Activated T-cell treated with anti-CD3 and anti-CD28 coated beads, Interleukin-2, amount 50 U/mL, for 48 hours (primary cell): Measurements from ENCODE around the gene GPR146.

Source experiments
- DNase-seq, 2 experiments: peaks; one replicate each; pipeline ENCODE4 v3.0.0-alpha.2; 2020

Gene GPR146

DNA sequence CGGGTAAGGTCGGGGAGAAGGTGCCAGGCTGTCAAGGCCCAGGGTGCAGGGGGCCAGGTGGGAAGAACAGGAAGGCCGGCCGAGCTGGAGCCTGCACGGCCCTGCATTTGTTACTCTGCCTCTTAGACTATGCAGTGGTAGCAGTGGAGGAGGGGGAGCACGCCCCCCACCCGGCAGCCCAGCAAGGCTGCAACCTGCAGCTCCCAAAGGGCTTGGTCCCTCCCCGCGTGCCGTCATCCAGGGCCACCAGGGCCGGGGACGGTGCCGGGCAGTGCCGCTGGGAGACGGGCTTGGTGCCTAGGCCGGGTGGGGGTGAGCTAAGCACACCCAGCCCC lies 36.5 kb downstream of the GPR146 start:
- no peak for DNase-seq

DNA sequence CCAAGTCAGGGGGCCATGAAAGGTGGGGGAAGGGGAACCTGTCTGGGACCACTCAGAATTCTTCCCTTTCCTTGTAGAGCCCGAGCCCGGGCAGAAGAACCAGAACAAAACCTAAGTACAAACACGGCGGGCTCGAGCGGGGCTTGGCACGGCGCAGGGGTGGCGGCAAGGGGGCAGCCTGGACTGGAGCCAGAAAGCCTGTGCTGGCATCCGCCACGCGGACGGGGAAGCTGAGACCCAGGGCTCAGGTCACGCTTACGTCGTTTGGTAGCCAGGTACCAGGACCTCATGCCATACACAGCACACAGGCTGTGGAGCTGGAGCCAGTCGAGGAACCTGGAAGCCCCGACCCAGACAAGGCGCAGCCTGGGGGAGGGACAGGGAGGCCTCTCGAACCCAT lies 37.0 kb downstream of the GPR146 start:
- no peak for DNase-seq

DNA sequence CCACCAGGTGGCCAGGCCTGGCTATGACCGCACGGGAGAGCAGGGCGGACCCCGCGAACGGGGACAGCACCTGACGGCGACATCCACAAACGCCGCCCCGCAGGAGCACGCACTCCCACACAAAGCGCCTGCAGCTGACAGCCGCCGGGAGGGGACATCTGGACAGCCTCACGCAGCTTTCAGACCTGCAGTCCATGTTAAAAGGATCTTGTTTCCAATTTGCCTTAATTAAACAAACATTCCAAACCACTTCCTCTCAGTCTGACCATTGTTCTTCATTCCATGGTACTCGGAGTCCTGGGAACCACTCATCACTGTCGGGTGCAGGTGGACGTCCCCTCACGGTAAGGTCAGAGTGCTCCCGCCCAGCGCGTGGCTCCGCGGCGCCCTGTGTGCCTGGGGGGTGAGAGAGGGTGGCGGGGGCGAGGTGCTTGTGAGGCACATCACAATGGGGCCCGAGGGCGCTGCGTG lies 37.6 kb downstream of the GPR146 start:
- no peak for DNase-seq

DNA sequence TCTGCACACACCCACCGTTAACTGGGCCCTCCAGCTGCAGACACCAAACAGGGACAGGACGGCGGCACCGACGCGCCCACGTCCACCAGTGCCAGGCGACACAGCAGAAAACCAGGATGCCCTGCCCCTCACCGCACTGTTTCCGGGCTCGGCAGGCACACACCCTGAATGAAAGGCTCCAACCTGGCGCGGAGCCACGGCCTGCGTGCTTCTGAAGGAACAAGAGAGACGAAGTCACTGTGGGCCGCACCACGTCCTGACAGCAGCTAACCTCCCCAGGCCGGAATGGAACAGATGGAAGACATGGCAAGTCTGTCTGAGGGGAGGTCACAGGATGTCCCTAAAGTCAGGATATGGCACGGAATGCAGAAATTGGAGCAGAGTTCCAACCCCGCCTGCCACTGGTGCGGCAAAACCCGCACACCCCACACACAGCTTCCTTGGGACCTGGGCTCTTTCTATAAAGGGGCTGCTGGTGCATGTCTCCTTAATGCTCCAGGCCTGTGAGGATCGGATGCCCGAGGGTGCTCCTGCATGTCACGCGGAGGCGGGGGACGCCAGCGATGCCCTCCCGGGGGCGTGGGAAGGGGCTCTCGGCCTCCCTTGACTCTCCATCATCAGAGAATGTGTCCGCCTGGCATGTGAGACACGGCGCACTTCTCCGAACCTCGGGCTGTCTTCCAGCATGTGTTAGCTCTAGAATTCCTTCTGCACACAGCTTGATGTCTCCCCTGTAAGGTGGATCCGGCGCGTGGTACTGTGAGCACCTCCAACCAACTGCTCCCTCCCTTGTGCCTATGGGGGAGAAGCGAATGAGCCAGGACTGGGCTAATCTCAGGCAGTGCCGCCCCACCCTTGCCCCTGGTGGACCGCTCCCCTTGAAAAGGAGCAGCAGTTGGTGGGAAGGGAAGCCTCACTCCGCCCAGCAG lies 39.6 kb downstream of the GPR146 start:
- no peak for DNase-seq

DNA sequence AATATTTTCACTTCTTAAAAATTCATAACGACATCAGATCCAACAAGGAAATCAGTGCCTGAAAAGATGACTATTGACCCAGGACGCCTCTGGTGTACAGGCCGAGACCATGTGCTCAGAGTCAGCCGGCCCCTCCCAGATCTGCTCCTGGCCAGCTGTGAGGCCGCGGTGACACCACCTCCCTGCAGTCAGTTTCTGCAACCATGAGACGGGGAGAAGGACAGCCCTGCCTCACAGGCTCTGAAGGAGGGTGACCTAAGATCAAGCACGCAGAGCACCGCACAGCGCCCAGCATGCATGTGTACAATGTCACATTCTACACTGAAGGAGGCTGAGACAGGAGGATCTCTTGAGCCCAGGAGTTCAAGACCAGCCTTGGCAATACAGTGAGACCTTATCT lies 40.9 kb downstream of the GPR146 start:
- no peak for DNase-seq

DNA sequence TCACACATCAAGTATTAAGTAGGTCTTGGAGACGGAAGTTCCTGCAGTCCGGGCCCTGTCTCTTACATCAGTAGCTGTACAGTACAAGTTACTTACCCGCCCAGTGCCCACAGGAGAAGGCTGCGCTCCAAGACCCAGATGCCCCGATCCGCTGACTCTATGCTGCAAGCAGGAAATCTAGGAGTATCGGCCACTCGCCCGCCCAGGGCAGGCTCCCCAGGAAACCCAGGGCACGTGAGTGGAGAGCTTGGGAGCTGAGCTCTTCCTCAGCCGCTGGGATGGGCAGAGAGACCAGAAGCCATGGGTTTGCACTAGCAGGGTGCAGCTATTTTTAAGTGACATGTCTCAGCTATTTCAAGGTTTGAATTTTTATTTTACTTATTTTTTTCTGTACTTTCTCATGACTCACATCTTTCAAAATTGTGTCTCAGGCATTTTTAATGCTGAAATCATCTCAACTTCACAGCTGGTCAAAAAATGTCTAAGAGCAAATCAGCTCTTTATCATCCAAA lies 41.6 kb downstream of the GPR146 start:
- DNase-seq = no peak

DNA sequence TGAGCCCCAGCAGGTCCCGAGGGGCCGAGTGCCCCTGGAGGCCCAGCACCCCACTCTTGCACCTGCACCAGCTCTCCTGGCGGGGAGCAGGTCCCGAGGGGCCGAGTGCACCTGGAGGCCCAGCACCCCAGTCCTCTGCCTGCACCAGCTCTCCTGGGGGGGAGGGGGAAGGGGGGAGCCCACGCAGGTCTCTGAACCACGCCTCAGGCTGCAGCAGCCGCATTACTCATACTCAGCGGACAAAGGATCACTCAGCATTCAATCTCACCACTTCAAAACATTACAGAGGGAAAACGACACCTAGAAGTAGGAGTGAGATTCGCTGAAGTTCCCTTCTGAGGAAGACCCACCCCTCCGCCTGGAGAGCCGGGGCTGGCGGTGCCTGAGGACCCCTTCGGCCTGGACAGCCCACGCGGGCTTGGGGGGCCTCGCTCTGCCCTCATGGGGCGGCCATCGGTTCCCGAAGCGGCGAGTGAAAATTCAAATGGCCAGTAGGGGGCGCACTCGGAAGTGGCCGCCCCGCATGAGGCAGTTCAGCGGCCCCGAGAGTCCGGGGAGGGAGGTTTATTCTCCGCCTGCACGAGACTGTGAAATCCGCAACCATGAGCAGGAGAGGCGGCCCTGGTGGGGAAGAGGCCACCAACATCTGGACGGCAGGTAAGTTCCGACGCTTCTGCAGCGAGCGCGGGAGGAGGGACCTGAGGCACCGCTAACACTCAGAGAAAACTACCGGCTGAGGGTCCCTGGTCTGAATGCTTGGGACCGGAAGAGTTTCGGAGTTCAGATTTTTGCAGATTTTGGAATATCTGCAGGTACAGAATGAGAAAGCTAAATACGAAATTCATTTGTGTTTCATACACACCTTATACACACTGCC lies 42.5 kb downstream of the GPR146 start:
- peak; percentile 85 to 86 for DNase-seq

DNA sequence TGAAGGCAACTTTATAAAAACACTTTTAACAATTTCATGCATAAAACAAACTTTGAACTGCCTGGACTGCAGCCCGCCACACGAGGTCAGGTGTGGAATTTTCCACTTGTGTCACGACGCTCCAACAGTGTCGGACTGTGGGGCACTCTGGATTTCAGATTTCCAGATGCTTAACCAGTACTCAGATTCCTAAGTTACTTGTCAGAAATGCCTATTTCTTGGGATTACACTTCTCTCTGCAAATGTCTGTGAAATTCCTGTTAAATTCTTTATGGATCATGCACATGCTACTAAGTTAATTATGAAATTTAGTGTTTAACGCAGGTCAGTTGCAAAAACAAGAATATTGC lies 43.1 kb downstream of the GPR146 start:
- no peak for DNase-seq

DNA sequence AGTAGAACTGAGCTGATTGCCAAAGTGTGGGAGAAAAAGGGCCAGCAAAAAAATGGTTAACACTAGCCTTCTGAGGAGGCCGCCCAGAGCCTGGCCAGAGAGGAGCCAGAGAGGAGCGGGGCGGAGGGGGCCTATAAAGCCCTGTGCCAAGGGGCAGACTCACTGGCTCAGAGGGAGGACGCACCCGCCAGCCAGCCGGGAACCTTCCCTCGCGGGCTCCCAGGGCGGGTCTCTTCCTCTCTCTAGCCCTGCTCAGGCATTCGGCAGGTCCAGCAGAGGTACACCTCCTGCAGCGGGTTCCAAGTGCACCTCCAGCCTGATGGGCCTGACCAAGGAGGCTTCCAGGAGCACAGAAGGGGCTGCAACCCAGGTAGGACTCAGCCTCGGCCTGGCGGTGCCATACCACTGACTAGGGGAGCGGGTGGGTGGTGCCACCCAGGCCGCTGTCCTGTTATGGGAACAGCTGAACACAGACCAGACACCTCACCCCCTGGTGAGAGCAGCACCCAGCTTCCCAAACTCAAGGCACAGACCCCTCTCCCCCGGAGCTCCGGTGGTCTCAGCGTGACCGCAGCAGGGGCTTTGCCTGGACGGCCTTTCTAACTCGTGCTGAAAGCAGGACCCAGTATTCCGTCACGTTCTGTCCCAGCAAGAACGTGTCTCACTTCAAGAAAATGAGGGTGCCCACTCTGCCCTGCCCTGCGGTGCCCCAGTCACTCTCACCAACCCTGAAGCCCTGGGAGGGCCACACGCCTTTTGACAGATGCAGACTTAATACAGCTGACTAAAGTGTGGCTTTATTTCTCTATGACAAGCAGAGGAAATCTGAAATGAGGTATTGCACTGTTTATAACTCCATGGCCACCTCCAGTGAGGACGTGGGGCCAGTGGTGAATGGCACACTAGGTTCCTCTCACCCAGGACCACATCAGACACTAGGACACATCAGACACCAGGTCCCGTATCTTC lies 43.9 kb downstream of the GPR146 start, which contains the start of gene GPER1:
TSS of gene GPER1 (plus strand) at position 162 of the 969 bp plus-strand sequence. CDS start 3,616 bp downstream, outside the sequence.
- no peak for DNase-seq

DNA sequence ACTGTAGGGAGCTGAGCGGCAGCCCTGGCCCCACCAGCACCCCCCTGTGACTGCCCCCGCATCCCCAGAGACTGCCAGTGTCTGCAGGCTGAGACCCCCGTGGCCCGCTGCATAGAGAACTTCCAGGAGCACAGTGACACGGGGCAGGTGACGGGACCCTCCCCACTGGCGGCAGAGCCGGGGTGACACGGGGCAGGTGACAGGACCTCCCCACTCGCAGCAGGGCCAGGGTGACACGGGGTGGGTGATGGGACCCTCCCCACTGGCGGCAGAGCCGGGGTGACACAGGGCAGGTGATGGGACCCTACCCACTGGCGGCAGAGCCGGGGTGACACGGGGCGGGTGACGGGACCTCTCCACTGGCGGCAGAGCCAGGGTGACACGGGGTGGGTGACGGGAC lies 45.9 kb downstream of the GPR146 start:
- DNase-seq = no peak

DNA sequence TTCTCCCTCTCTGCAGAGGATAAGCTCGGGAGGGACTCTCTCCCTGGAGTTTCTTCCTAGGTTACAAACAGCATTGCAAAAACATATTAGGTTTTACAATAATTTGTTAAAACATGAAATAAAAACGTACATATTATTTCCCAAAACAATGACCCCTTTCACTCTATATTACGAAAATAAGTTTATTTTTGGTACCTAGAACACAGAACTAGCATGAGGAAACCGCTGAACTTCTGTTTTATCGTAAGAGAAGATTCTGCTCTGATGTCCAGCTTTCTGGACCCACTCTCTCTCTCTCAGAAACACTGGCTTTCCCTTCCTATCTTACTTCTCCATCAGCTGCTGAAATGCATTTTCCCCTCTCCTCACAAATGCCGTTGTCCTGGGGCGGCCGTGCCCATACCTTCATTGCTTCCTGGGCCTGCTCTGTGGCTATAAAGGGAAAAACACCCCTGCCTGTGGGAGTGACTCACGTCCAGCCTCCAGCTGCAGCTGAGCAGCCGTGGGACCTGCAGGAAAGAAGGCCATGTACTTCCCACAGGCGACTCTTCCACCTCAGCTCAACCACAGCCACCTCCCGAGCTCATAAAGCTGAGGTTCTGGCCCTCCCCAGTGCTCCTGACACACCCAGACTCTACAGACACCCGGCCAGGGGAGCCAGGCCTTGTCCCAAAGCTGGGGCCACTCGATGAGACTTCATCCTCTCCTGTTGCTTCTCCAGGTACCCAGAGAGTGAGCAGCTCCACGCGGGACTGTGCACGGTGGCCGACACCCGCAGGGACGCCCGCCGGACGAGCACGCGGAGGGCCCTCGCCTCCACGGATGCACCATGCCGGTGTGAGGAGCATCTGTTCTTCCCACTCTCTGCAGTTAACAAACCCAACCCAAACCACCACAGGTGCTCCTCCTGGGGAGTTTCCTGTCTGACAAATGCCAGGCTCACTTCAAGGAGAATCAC lies 46.6 kb downstream of the GPR146 start:
- DNase-seq = no peak

DNA sequence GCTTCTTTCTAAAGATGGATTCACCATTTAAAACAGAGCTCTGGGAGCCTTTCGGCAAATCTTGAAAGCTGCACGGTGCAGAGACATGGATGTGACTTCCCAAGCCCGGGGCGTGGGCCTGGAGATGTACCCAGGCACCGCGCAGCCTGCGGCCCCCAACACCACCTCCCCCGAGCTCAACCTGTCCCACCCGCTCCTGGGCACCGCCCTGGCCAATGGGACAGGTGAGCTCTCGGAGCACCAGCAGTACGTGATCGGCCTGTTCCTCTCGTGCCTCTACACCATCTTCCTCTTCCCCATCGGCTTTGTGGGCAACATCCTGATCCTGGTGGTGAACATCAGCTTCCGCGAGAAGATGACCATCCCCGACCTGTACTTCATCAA lies 47.3 kb downstream of the GPR146 start:
- DNase-seq = no peak

DNA sequence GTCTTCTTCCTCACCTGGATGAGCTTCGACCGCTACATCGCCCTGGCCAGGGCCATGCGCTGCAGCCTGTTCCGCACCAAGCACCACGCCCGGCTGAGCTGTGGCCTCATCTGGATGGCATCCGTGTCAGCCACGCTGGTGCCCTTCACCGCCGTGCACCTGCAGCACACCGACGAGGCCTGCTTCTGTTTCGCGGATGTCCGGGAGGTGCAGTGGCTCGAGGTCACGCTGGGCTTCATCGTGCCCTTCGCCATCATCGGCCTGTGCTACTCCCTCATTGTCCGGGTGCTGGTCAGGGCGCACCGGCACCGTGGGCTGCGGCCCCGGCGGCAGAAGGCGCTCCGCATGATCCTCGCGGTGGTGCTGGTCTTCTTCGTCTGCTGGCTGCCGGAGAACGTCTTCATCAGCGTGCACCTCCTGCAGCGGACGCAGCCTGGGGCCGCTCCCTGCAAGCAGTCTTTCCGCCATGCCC lies 47.9 kb downstream of the GPR146 start:
- DNase-seq = no peak

DNA sequence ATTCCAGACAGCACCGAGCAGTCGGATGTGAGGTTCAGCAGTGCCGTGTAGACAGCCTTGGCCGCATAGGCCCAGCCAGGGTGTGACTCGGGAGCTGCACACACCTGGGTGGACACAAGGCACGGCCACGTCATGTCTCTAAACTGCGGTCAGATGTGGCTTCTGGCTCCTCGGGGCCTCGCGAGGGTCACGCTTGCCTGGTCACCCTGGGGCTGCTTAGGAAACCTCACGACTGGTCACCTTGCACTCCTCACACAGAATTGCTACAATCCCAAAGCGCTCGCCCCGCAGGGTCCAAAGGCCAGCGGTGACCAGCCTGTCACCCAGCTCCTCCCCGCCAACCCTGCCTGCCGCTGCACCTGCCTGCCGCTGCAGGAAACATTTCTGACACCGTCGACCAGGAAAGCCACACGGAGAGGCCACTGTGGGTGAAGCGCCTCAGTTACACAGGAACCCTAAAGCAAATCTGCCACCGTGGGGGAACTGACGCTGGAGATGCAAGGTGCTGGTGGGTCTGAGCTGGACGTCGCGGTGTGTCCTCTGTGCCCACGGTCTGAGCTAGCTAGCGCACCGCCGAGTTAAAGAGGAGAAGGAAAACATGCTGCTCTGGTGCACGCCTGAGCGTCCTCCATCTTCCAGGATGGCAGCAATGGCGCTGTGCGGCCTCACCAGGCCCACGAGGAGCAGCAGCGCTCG lies 48.6 kb downstream of the GPR146 start:
- DNase-seq = no peak

DNA sequence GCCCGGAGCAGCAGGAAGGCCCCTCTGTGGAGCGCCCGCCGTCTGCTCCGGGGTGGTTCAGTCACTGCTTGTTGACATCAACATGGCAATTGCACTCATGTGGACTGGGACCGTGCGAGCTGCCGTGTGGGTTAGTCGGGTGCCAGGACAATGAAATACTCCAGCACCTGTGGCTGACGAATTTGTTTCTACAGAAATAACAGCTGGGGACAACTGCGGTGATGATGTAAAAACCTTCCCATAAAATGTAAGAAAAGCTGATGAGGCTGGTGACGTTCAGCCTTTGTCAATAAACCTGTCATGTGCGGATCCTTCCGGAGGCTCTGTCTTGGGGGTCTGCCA lies 49.1 kb downstream of the GPR146 start:
- DNase-seq = no peak

DNA sequence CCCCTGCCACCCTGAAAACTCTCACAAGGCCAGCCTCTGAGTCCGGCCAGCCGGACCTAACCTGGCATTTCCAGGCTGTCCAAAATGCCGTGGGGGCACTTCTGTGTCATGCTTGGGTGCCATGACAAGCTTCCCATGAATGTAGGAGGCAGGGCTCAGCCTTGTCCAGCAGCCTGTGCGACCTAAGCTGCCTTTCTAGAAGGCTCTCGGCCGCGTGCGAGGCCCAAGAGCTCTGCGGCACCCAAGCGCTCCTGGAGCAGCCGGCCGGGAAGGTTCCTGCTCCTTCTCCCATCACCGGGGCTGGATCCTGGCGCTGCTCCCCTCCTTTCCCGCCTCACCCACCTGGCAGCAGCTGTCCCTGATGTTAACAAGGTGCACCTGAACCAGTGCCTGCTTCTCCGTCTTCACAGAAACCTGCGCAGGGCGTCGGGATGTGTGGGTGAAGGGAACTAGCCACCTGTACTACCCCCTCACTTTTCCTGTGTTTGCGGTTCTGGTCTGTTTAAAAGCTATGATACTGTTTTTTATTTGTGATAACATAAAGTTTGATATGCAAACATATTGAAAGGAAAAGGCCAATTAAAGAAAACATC lies 49.7 kb downstream of the GPR146 start:
- no peak for DNase-seq

DNA sequence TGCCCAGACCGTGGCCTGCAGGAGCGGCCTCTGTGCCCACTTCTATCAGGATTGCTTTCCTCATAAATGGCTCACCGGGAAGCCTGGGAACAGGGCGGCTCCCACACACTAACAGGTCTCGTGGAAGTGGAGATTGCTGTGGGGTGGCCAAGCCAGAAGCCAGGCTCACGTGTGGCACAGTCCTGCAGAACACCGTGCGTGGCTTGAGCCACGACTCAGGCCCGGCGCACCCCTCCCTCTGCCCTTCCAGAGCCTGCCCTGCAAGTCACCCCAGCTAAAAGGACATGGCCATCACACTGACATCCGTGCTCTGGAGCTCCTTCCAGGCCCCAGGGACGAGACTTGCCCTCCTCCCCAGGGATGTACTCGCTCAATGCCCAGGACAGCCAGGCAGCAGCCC lies 50.5 kb downstream of the GPR146 start:
- DNase-seq = no peak

DNA sequence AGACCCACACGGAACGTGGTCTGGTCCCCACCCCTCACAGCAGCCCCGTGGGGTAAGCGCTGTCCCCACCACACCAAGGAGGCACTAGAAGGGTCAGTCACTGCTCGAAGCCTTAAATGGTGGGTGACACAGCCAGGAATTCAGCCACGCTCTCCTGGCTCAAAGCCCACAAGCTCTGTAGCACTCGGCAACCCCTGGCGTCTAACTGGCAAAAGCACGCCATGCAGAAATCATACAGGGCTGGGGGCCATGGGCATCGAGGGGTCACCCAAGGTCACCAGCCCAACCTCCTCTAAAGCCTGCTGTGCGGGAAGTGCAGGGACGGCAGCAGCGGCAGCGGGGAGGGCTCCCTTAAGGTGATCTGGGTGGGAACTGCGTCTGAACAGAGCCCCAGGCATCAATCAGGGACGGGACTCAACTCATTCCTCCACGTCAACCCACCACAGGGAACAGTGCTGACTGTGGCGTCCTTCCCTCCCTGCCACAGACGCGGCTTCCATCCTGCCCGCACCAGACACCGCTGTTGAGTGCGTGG lies 51.3 kb downstream of the GPR146 start:
- DNase-seq = no peak

DNA sequence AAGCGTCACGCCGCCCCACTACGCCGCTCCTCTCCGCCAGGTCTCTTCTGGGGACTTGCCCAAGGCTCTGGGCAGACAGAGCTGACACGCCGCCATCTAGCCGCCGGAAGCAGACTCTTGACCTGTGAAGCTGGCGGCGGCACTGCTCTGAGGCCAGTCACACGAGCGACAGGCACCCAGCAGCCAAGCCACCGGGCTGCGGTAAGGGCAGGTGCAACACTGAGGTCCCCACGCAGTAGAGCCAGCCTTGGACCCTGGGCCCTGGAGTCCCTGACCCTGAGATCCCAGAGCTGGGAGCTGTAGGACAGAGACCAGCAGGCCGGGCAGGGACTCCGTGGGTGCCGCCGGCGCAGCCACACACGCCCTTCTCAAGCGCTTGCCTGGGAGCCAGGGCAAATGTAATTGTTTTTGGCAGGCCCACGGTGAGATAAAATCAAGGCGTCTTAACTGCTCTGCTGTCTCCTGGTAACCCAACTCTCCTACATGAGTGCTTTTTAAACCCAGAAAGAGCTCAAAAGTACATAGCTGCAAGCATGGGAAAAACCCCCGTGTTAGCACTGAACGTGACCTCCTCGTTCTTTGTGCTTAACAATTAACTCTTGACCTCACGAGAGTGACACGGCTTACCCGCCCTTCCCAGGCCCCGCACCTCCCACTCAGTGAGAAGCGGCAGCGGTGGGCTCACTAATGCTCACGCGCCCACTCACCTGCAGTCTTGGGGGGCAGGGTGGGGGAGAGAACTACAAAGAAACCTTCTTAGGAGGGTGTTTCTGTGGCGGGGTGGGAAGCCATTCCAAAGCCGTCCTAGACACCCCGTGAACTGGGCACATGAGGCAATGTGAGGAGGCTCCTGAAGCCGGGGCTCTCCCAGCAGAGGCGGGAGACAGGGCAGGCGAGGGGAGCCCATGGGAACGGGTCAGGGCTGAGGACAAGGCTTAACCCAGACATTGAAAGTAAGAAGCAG lies 52.1 kb downstream of the GPR146 start:
- DNase-seq = no peak
